GM12878 (cell line): Measurements from ENCODE around the gene SANBR. TPM values are rescaled to one million over a fixed set of nuclear protein-coding genes. Genes with fewer than 3 reads are reported as not detected.
A peak's percentile ranks its signal among the peaks of the same experiment; 100 is the strongest.

ENCODE experiments used
- ATAC-seq: fragments of 200-7000 bp; cut with Tn5 transposase; 3 replicates; pipeline ENCODE4 v1.9.1; 2020; ENCODE audit warnings: mild to moderate bottlenecking, moderate library complexity
- BruUV-seq: library from RNA; stranded (reverse); fragments of 400-500 nt; replicated peaks from 2 replicates; lab custom pipeline; 2021; lab: Mats Ljungman, UMichigan
- CTCF ChIA-PET: fragments of 300-600 bp; sonication (Branson Sonifier 250); formaldehyde crosslinking; extraction: SDS; loops from one replicate; lab custom pipeline; 2021; ENCODE audit warnings: inconsistent platforms; lab: Yijun Ruan, JAX
- POLR2A ChIA-PET: fragments of 350-600 bp; formaldehyde crosslinking; extraction: SDS; loops from one replicate; lab custom pipeline; 2021; ENCODE audit warnings: inconsistent platforms; lab: Charles Lee
- RAD21 ChIA-PET: fragments of 300-600 bp; sonication (Branson Sonifier 250); formaldehyde crosslinking; loops from one replicate; lab custom pipeline; 2023; ENCODE audit warnings: antibody characterized with exemption; ENCODE audit not compliant: unreplicated experiment; lab: Charles Lee
- SMC1A ChIA-PET: fragments of 300-600 bp; sonication (Branson Sonifier 250); formaldehyde crosslinking; loops from one replicate; lab custom pipeline; 2023; ENCODE audit not compliant: unreplicated experiment, uncharacterized antibody; lab: Charles Lee
- DNase-seq: peaks from one replicate; pipeline ENCODE4 v3.0.0-alpha.2; 2011; ENCODE audit warnings: low read depth, low spot score
- FAIRE-seq: peaks from 3 replicates; lab custom pipeline; 2011; peaks lifted over from hg19 to GRCh38; lab: Jason Lieb, UNC
- H2AFZ ChIP-seq: 2 replicates; pipeline ENCODE4 v1.6.0; 2011; ENCODE audit warnings: low read depth, low read length, control low read depth; ENCODE audit not compliant: control insufficient read depth
- H3K27ac ChIP-seq: 2 replicates; pipeline ENCODE4 v1.5.1; 2011; ENCODE audit warnings: control low read depth; ENCODE audit not compliant: control insufficient read depth, insufficient read depth
- H3K27me3 ChIP-seq, 2 experiments: replicated peaks in 1 of 2; 2 replicates each; pipeline versions ENCODE4 v1.6.0 to v1.6.1; 2011; ENCODE audit warnings: low read length in 1 of 2; ENCODE audit not compliant: control insufficient read depth in 2 of 2, insufficient read depth in 2 of 2
- H3K36me3 ChIP-seq, 2 experiments: 2 replicates each; pipeline ENCODE4 v1.5.1; 2011; ENCODE audit warnings: low read length in 1 of 2; ENCODE audit not compliant: control insufficient read depth in 2 of 2, insufficient read depth in 2 of 2
- H3K4me1 ChIP-seq: 2 replicates; pipeline ENCODE4 v1.6.1; 2011; ENCODE audit warnings: mild to moderate bottlenecking, low read length, moderate library complexity, mixed read lengths; ENCODE audit not compliant: control insufficient read depth, insufficient read depth
- H3K4me2 ChIP-seq: 2 replicates; pipeline ENCODE4 v1.6.0; 2011; ENCODE audit warnings: control low read depth; ENCODE audit not compliant: control insufficient read depth, insufficient read depth
- H3K4me3 ChIP-seq: fragments of 200-600 bp; sonication (generic); 2 replicates; pipeline ENCODE4 v1.5.1; 2016
- H3K79me2 ChIP-seq: 2 replicates; pipeline ENCODE4 v1.6.0; 2011; ENCODE audit warnings: low read length; ENCODE audit not compliant: control insufficient read depth, insufficient read depth
- H3K9ac ChIP-seq: 2 replicates; pipeline ENCODE4 v1.8.0; 2011; ENCODE audit warnings: low read length, control low read depth, mixed read lengths; ENCODE audit not compliant: control insufficient read depth, insufficient read depth
- H3K9me3 ChIP-seq: replicated peaks from 3 replicates; pipeline ENCODE4 v1.5.1; 2011; ENCODE audit warnings: mild to moderate bottlenecking, low read length; ENCODE audit not compliant: control insufficient read depth, insufficient read depth
- H4K20me1 ChIP-seq: 2 replicates; pipeline ENCODE4 v1.6.0; 2011; ENCODE audit not compliant: control insufficient read depth, insufficient read depth
- CBX3 ChIP-seq: fragments of 200-600 bp; sonication (generic); IDR thresholded peaks from 2 replicates; pipeline ENCODE4 v1.6.1; 2016; ENCODE audit warnings: low read depth, borderline replicate concordance
- ELK1 ChIP-seq: IDR thresholded peaks from 2 replicates; pipeline ENCODE4 v1.6.1; 2012; ENCODE audit warnings: low read depth, low read length, improper control_type of control experiment
- EP300 ChIP-seq, 2 experiments: fragments of 150-350 bp in 1 of 2; IDR thresholded peaks; 2 replicates each; pipeline ENCODE4 v1.6.1; 2011 to 2012; ENCODE audit warnings: low read depth in 2 of 2, low read length in 2 of 2, borderline replicate concordance in 1 of 2, improper control_type of control experiment in 1 of 2, inconsistent platforms in 1 of 2; ENCODE audit not compliant: control insufficient read depth in 1 of 2
- EZH2 ChIP-seq: IDR thresholded peaks from 2 replicates; pipeline ENCODE4 v1.6.1; 2012; ENCODE audit warnings: low read depth, mild to moderate bottlenecking, control low read depth, inconsistent platforms, low read length, borderline replicate concordance; ENCODE audit not compliant: control insufficient read depth
- RB1 ChIP-seq: fragments of 450-650 bp; formaldehyde crosslinking; IDR thresholded peaks from 2 replicates; pipeline ENCODE4 v1.6.1; 2017; ENCODE audit warnings: mild to moderate bottlenecking, borderline replicate concordance
- RELA ChIP-seq: fragments of 450-650 bp; IDR thresholded peaks from 2 replicates; pipeline ENCODE4 v1.8.0; 2014; ENCODE audit warnings: borderline replicate concordance; ENCODE audit not compliant: partially characterized antibody
- RUNX3 ChIP-seq: IDR thresholded peaks from 2 replicates; pipeline ENCODE4 v1.6.1; 2012; ENCODE audit warnings: low read length, inconsistent platforms
- SMC3 ChIP-seq: IDR thresholded peaks from 2 replicates; pipeline ENCODE4 v1.6.1; 2011; ENCODE audit warnings: low read length, improper control_type of control experiment, borderline replicate concordance
- SREBF1 ChIP-seq: IDR thresholded peaks from 2 replicates; pipeline ENCODE4 v1.6.1; 2012; ENCODE audit warnings: mild to moderate bottlenecking, low read length
- STAT3 ChIP-seq: IDR thresholded peaks from 2 replicates; pipeline ENCODE4 v1.6.1; 2011; ENCODE audit warnings: low read depth, low read length, improper control_type of control experiment
- TCF7 ChIP-seq: IDR thresholded peaks from 2 replicates; pipeline ENCODE4 v1.6.1; 2014; ENCODE audit warnings: antibody characterized with exemption, borderline replicate concordance
- WGBS: methylation state at CpG from one replicate; pipeline ENCODE4 v1.1.6; 2016; ENCODE audit warnings: low lambda C conversion rate; ENCODE audit not compliant: insufficient replicate concordance, insufficient coverage; ENCODE audit errors: missing lambda C conversion rate; 5-methylcytosine and 5-hydroxymethylcytosine counted together
- in situ Hi-C: fragments of 300-500 bp; cut with MboI; formaldehyde crosslinking; loops from 9 replicates; pipeline ENCODE4 v1.14.3; 2018; ENCODE audit warnings: mixed read lengths
- intact Hi-C: fragments of 100-400 bp; cut with micrococcal nuclease; formaldehyde crosslinking; loops from one replicate; pipeline ENCODE4 v1.14.2; 2022; ENCODE audit not compliant: unreplicated experiment
- polyA plus RNA-seq, 11 experiments: library from polyadenylated mRNA; depleted of rRNA in 4 of 11; unstranded in 6 of 11; stranded (reverse) in 5 of 11; fragments of >200 nt; fragmentation: Nextera tagmentation in 4 of 11; fragmentation: Illumina TruSeq in 1 of 11; extraction: Ambion mirVana in 4 of 11; extraction: Trizol in 1 of 11; gene quantifications; 1 replicate in 1 of 11; 2 replicates in 10 of 11; pipeline versions ENCODE4 v1.2.1 to v1.2.3, GENCODE V29; 2011 to 2016; ENCODE audit warnings: inconsistent platforms in 2 of 11, missing spikeins in 2 of 11, low read depth in 1 of 11
- total RNA-seq, 4 experiments: library from RNA; depleted of rRNA in 3 of 4; stranded (reverse); fragments of >200 nt in 3 of 4; fragmentation: Illumina TruSeq in 1 of 4; extraction: Trizol in 1 of 4; gene quantifications; 2 replicates each; pipeline versions ENCODE4 v1.2.1 to v1.2.3, GENCODE V29; 2013 to 2021
- TF ChIP-seq, protein P1 (sequence below): fragments of 450-650 bp; IDR thresholded peaks from 2 replicates; pipeline ENCODE4 v1.6.1; 2016; ENCODE audit warnings: mild to moderate bottlenecking
- TF ChIP-seq, protein P2 (sequence below): fragments of 450-650 bp; IDR thresholded peaks from 2 replicates; pipeline ENCODE4 v1.6.1; 2017; ENCODE audit warnings: mild to moderate bottlenecking

Gene SANBR
- total and polyA plus RNA-seq, 10 of the 15 experiments (the other 5 are each of a cell fraction or from before 2014, with no cell fraction given): 2.2 to 11.0 (median 7.0) TPM

- ChIA-PET SMC1A (no interaction called here), CTCF (no interaction called here), POLR2A (no interaction called here), RAD21 (no interaction called here)
- FAIRE-seq: peak; percentile 7
- H2AFZ ChIP-seq: no peak overlapping the region
- no TSS peak for BruUV-seq
- in situ Hi-C loops (no loop called here), intact Hi-C loops (no loop called here)
- H4K20me1 ChIP-seq: no peaks in the 10 kb centered on the region
- no peaks in the 10 kb centered on the region for H3K79me2 ChIP-seq
- H3K4me3 ChIP-seq: no peak overlapping the region
- H3K27ac ChIP-seq: no peak overlapping the region
- peaks cover 6% of the 10 kb centered on the region; the same call in 2 of the 3 replicates for H3K9me3 ChIP-seq
- no peak for DNase-seq
- WGBS: 88% methylated on average over 4 of the region's 4 CpGs
- H3K36me3 ChIP-seq: peaks cover 0 to 4% of the 10 kb centered on the region in 2 experiments; a peak in 1 of 4 replicates
- no peak for ATAC-seq
- no peaks in the 10 kb centered on the region; the same call in 1 of the 2 replicates for H3K4me1 ChIP-seq
- H3K27me3 ChIP-seq: no peaks in the 10 kb centered on the region
- TF ChIP-seq RELA (no peak), RUNX3 (no peak), CBX3 (no peak)
- TF ChIP-seq, protein P1, sequence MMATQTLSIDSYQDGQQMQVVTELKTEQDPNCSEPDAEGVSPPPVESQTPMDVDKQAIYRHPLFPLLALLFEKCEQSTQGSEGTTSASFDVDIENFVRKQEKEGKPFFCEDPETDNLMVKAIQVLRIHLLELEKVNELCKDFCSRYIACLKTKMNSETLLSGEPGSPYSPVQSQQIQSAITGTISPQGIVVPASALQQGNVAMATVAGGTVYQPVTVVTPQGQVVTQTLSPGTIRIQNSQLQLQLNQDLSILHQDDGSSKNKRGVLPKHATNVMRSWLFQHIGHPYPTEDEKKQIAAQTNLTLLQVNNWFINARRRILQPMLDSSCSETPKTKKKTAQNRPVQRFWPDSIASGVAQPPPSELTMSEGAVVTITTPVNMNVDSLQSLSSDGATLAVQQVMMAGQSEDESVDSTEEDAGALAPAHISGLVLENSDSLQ: no peak
- H3K9ac ChIP-seq: no peak overlapping the region
- H3K4me2 ChIP-seq: no peak overlapping the region
Observed at GRCh38 chr2:61045999-61046398, 19.7 kb upstream of the SANBR start.

DNA sequence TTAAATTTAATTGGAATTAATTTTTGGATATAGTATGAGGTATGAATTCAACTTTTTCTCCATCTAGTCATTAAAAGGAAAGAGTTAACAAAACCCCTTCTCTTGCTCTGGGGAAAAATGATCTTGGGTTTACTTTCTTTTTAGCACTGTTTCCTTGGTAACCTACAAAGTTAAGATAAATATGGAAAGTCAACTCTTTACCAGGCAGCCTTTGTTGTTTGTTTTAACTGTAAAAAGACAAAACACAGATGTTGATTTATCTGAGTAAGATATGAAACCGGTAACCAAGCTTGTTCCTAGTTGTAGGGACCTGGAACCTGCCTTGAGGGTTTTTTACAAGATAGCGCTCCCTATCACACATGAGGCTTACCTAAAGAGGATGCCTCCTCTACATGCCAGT is 10.1 kb upstream of the SANBR start:
- H3K9ac ChIP-seq: no peak overlapping the region
- ATAC-seq: no peak
- SMC1A ChIA-PET: no interaction called here
- 77% methylated on average over 2 of the region's 2 CpGs for WGBS
- no peak for FAIRE-seq
- POLR2A ChIA-PET: interaction anchor here (0.9 to 1.0 kb wide), 2 partner anchors 11 to 20 kb away, joined by 3 read pairs; no protein-coding TSS in a partner anchor
- intact Hi-C loops: no loop called here
- no peaks in the 10 kb centered on the region for H3K27me3 ChIP-seq
- H3K9me3 ChIP-seq: no peaks in the 10 kb centered on the region
- CTCF ChIA-PET: no interaction called here
- H3K4me1 ChIP-seq: no peaks in the 10 kb centered on the region
- no peaks in the 10 kb centered on the region for H3K79me2 ChIP-seq
- no peak overlapping the region for H3K4me3 ChIP-seq
- H4K20me1 ChIP-seq: no peaks in the 10 kb centered on the region
- H3K4me2 ChIP-seq: no peak overlapping the region
- RAD21 ChIA-PET: no interaction called here
- TSS peak; percentile 52 for BruUV-seq
- H3K36me3 ChIP-seq: no peaks in the 10 kb centered on the region
- DNase-seq: no peak
- TF ChIP-seq EP300 (IDR thresholded peaks at IDR 0.05; ENCODE audit: borderline replicate concordance in 1 of 2, control insufficient read depth in 1 of 2, low read depth in 2 of 2, low read length in 2 of 2): no peak
- no peak for TF ChIP-seq SREBF1
- TF ChIP-seq STAT3: no peak
- no peak for TF ChIP-seq TCF7
- no peak for TF ChIP-seq EZH2
- no peak for TF ChIP-seq ELK1
- TF ChIP-seq SMC3: no peak
- TF ChIP-seq, protein P2, sequence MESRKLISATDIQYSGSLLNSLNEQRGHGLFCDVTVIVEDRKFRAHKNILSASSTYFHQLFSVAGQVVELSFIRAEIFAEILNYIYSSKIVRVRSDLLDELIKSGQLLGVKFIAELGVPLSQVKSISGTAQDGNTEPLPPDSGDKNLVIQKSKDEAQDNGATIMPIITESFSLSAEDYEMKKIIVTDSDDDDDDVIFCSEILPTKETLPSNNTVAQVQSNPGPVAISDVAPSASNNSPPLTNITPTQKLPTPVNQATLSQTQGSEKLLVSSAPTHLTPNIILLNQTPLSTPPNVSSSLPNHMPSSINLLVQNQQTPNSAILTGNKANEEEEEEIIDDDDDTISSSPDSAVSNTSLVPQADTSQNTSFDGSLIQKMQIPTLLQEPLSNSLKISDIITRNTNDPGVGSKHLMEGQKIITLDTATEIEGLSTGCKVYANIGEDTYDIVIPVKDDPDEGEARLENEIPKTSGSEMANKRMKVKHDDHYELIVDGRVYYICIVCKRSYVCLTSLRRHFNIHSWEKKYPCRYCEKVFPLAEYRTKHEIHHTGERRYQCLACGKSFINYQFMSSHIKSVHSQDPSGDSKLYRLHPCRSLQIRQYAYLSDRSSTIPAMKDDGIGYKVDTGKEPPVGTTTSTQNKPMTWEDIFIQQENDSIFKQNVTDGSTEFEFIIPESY: no peak
- TF ChIP-seq RB1: no peak
- no peak overlapping the region for H3K27ac ChIP-seq
- in situ Hi-C loops: no loop called here
- H2AFZ ChIP-seq: no peak overlapping the region
